Activated naive CD8-positive, alpha-beta T cell treated with anti-CD3 and anti-CD28 coated beads, Interleukin-2, amount 10 ng/mL, durations not matched to agents 7 days and 5 days (primary cell): ENCODE measurements around the gene FGF7. TPM values are rescaled to one million over a fixed set of nuclear protein-coding genes. Genes with fewer than 3 reads are reported as not detected.

Experiments
- total RNA-seq, 2 experiments: library from RNA; stranded (reverse); gene quantifications; one replicate each; pipeline ENCODE4 v1.2.3, GENCODE V29; 2021

FGF7 gene
- total RNA-seq, 2 experiments from 2014 or later, result not detected

Other genes starting within 250 kb of the FGF7 start
- gene FAM227B, start 197.6 kb downstream of the FGF7 start, total RNA-seq, result 1 to 10 TPM; 6.1 to 6.6 TPM
- gene DTWD1, start 197.8 kb downstream of the FGF7 start, total RNA-seq, result 10 to 100 TPM; 20.1 to 24.0 TPM